Measurements from ENCODE around the gene ZNF718.
"Not testable (repeated sequence)": the region's sequence is repeated elsewhere in the genome, so short reads cannot be mapped to it uniquely, and the experiment has no call there.

DNA sequence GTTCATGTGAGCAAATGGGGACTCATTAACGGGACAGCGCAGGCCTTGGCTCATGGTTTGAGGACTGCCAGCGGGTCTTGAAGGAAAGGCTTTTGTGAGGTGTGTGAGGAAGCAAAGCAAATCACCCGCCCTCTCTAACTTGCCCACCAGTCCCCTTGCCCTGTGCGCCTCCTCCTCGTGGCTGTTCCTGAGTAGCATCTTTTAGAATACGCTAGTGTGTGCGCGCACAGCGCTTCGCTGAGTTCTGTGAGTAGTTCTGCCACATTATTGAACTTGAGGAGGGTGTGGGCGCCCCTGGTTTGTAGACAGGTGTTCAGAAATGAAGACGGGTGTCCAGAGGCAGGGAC lies 88.9 kb downstream of the ZNF718 start:
- not testable (repeated sequence) for TF ChIP-seq POLR2A (IDR thresholded peaks at IDR 0.05; ENCODE audit: extremely low read depth, insufficient read length); MYC (IDR thresholded peaks at IDR 0.05; ENCODE audit: low read depth, low read length)
- TF ChIP-seq, protein P1, sequence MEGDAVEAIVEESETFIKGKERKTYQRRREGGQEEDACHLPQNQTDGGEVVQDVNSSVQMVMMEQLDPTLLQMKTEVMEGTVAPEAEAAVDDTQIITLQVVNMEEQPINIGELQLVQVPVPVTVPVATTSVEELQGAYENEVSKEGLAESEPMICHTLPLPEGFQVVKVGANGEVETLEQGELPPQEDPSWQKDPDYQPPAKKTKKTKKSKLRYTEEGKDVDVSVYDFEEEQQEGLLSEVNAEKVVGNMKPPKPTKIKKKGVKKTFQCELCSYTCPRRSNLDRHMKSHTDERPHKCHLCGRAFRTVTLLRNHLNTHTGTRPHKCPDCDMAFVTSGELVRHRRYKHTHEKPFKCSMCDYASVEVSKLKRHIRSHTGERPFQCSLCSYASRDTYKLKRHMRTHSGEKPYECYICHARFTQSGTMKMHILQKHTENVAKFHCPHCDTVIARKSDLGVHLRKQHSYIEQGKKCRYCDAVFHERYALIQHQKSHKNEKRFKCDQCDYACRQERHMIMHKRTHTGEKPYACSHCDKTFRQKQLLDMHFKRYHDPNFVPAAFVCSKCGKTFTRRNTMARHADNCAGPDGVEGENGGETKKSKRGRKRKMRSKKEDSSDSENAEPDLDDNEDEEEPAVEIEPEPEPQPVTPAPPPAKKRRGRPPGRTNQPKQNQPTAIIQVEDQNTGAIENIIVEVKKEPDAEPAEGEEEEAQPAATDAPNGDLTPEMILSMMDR (IDR thresholded peaks at IDR 0.05; ENCODE audit: low read depth, low read length), result not testable (repeated sequence)
- TF ChIP-seq, protein P2, sequence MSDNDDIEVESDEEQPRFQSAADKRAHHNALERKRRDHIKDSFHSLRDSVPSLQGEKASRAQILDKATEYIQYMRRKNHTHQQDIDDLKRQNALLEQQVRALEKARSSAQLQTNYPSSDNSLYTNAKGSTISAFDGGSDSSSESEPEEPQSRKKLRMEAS (IDR thresholded peaks at IDR 0.05; ENCODE audit: low read depth, low read length), result not testable (repeated sequence)

Measured in NB4 (cell line).